ENCODE data around the gene UBR3.

Gene UBR3

DNA sequence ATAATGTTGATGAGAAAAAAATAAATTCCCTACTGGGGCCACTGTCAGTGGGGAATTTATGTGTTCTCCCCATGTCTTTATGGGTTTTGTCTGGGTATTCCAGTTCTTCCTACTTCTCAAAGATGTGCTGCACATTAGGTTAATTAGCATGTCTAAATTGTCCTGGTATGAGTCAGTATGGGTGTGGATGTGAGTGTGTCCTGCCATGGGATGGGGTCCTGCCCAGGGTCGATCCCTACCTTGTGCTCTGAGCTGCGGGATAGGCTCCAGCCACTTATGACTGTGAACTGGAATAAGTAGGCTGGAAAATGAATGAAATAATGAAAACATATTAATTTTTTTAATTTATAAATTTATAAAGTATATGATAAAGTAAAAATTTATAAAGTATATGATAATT is 167.5 kb downstream of the UBR3 start:
- no peak for TF ChIP-seq CTCF (IDR thresholded peaks at IDR 0.05; ENCODE audit: insufficient read depth, low read length, missing control alignments)
- ChIA-PET POLR2A (no interaction called here), CTCF (no interaction called here)
- H3K4me3 ChIP-seq (ENCODE audit: low read depth, low read length): no peak overlapping the region
- no peak for DNase-seq (ENCODE audit: low read depth, low spot score)

GRCh38 chr2:169997140-169997887 is 170.1 kb downstream of the UBR3 start:
- no peak overlapping the region for H3K4me3 ChIP-seq (ENCODE audit: low read depth, low read length)
- TF ChIP-seq CTCF (IDR thresholded peaks at IDR 0.05; ENCODE audit: insufficient read depth, low read length, missing control alignments): no peak
- ChIA-PET POLR2A (no interaction called here), CTCF (no interaction called here)
- no peak for DNase-seq (ENCODE audit: low read depth, low spot score)

DNA sequence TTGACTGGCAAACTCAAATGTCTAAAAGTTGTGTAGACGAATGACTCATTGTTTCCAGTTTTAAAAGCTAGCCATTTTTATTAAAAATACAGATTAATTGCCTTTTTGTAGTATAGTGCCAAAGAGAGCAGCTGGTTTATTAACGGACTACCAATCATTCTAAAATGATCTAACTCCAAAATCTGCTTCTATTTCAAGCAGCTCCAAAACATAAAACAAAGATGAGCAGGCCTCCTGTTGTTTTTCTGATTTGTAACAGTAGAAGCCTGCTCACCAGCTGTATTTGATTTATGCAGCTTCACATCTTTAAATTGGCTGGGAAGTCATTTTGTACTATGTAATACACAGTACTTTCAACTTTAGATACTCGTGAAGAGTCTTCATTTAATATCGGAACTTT is 171.8 kb downstream of the UBR3 start:
- no peak for DNase-seq (ENCODE audit: low read depth, low spot score)
- no peak for TF ChIP-seq CTCF (IDR thresholded peaks at IDR 0.05; ENCODE audit: insufficient read depth, low read length, missing control alignments)
- no peak overlapping the region for H3K4me3 ChIP-seq (ENCODE audit: low read depth, low read length)
- POLR2A ChIA-PET: no interaction called here
- CTCF ChIA-PET: no interaction called here

- no peak overlapping the region for H3K4me3 ChIP-seq (ENCODE audit: low read depth, low read length)
- DNase-seq (ENCODE audit: low read depth, low spot score): no peak
- ChIA-PET CTCF (no interaction called here), POLR2A (no interaction called here)
- TF ChIP-seq CTCF (IDR thresholded peaks at IDR 0.05; ENCODE audit: insufficient read depth, low read length, missing control alignments): no peak
Observed at GRCh38 chr2:170002096-170002495, 174.8 kb downstream of the UBR3 start.

DNA sequence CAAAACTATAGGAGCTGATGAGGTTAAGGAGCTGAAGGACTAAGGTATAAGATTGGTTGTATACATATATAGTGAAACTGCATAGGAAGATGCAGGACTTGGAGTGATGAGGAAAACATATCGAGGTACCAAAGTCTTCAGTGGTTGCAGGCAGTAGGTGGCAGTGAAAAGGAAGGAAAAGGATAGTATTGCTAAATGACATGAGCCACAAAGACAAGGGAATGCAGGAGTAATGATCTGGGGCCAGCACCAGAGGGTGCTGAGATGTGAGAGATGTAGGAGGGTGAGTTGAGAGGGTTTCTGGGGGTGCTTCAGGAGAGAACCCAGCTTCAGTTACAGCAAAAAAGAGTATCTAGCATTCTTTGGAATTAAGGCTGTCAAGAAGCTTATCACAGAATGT is 178.4 kb downstream of the UBR3 start:
- no peak overlapping the region for H3K4me3 ChIP-seq (ENCODE audit: low read depth, low read length)
- no peak for TF ChIP-seq CTCF (IDR thresholded peaks at IDR 0.05; ENCODE audit: insufficient read depth, low read length, missing control alignments)
- POLR2A ChIA-PET: no interaction called here
- DNase-seq (ENCODE audit: low read depth, low spot score): no peak
- CTCF ChIA-PET: no interaction called here

DNA sequence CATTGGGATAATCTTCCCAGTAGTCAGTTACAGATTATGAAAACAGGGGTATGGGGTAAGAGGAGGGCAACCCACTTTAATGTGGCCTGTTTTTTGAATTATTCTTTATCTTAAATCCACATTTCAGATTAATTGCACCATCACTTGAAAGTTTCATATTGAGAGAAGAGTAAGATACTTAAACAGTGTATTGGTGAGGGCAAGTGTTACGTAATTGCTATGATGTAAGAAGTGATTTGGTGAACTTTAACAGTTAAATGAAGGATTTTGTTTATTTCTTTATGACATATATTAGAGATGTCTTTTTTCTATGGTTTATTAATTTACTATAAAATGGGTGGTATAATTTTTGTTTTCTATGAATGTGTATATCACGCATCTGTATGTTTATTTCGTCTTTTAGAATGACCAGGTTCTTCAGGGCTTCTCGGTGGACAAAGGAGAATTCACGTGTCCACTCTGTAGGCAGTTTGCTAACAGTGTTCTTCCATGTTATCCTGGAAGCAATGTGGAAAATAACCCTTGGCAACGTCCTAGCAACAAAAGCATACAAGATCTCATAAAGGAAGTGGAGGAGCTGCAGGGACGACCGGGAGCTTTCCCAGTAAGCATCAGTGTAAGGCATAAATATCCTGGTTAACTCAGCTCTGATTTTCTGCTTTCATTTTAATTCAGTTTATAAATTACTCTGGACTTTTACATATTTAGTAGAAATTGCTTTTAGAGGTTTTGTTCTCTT is 179.5 kb downstream of the UBR3 start:
- ChIA-PET CTCF (no interaction called here), POLR2A (no interaction called here)
- no peak overlapping the region for H3K4me3 ChIP-seq (ENCODE audit: low read depth, low read length)
- DNase-seq (ENCODE audit: low read depth, low spot score): no peak
- TF ChIP-seq CTCF (IDR thresholded peaks at IDR 0.05; ENCODE audit: insufficient read depth, low read length, missing control alignments): no peak
